PC-3 (cell line): ENCODE data around the gene PATL1. TPM values are rescaled to one million over a fixed set of nuclear protein-coding genes. Genes with fewer than 3 reads are reported as not detected.
"Not testable (repeated sequence)": the region's sequence is repeated elsewhere in the genome, so short reads cannot be mapped to it uniquely, and the experiment has no call there.

Source experiments
- ATAC-seq: fragments of 200-7000 bp; cut with Tn5 transposase; 2 replicates; pipeline ENCODE4 v1.9.1; 2020; ENCODE audit warnings: mild to moderate bottlenecking, moderate library complexity
- BruUV-seq: library from RNA; stranded (reverse); fragments of 400-500 nt; replicated peaks from 2 replicates; lab custom pipeline; 2021; lab: Mats Ljungman, UMichigan
- CTCF ChIA-PET: fragments of 300-600 bp; sonication (Branson Sonifier 250); formaldehyde crosslinking; loops from one replicate; lab custom pipeline; 2022; ENCODE audit warnings: antibody characterized with exemption; lab: Charles Lee
- POLR2A ChIA-PET: fragments of 300-600 bp; sonication (Branson Sonifier 250); formaldehyde crosslinking; loops from one replicate; lab custom pipeline; 2022; ENCODE audit warnings: antibody characterized with exemption; ENCODE audit not compliant: unreplicated experiment; lab: Charles Lee
- DNase-seq: peaks from one replicate; pipeline ENCODE4 v3.0.0-alpha.2; 2015
- H2AFZ ChIP-seq: fragments of 300-600 bp; sonication (generic); 2 replicates; pipeline ENCODE4 v1.6.0; 2016; ENCODE audit warnings: antibody characterized with exemption, low read length
- H3F3A ChIP-seq: fragments of 300-600 bp; sonication (generic); one replicate; pipeline ENCODE4 v1.6.0; 2017; ENCODE audit warnings: antibody characterized with exemption, low read length, control low read depth, mild to moderate bottlenecking; ENCODE audit not compliant: unreplicated experiment
- H3K27ac ChIP-seq: fragments of 300-600 bp; sonication (generic); 2 replicates; pipeline ENCODE4 v1.5.1; 2016; ENCODE audit warnings: mild to moderate bottlenecking, low read length
- H3K27me3 ChIP-seq: fragments of 300-600 bp; sonication (generic); 2 replicates; pipeline ENCODE4 v1.6.1; 2016; ENCODE audit warnings: low read length, mixed read lengths
- H3K36me3 ChIP-seq: fragments of 300-600 bp; sonication (generic); 2 replicates; pipeline ENCODE4 v1.6.1; 2016; ENCODE audit warnings: low read depth, mixed run types, low read length, mixed read lengths
- H3K4me1 ChIP-seq: fragments of 300-600 bp; sonication (generic); 2 replicates; pipeline ENCODE4 v1.5.1; 2016; ENCODE audit warnings: low read length; ENCODE audit not compliant: insufficient read depth
- H3K4me2 ChIP-seq: fragments of 300-600 bp; sonication (generic); 2 replicates; pipeline ENCODE4 v1.6.0; 2016; ENCODE audit warnings: low read length
- H3K4me3 ChIP-seq: fragments of 300-600 bp; sonication (generic); 2 replicates; pipeline ENCODE4 v1.5.1; 2016; ENCODE audit warnings: mild to moderate bottlenecking, low read length, mixed read lengths
- H3K79me2 ChIP-seq: fragments of 300-600 bp; sonication (generic); 2 replicates; pipeline ENCODE4 v1.6.1; 2017; ENCODE audit warnings: low read length, mixed read lengths
- H3K9ac ChIP-seq: fragments of 300-600 bp; sonication (generic); 2 replicates; pipeline ENCODE4 v1.6.0; 2016; ENCODE audit warnings: mild to moderate bottlenecking, low read length
- H3K9me2 ChIP-seq: fragments of 300-600 bp; sonication (generic); replicated peaks from 2 replicates; pipeline ENCODE4 v1.6.1; 2016; ENCODE audit warnings: mixed run types, low read length, mixed read lengths
- H3K9me3 ChIP-seq: fragments of 300-600 bp; sonication (generic); 2 replicates; pipeline ENCODE4 v1.6.1; 2016; ENCODE audit warnings: low read length, mixed read lengths
- H4K20me1 ChIP-seq: fragments of 300-600 bp; sonication (generic); 2 replicates; pipeline ENCODE4 v1.6.1; 2016; ENCODE audit warnings: low read length, mixed read lengths
- EZH2 ChIP-seq: fragments of 300-600 bp; sonication (generic); IDR thresholded peaks from one replicate; pipeline ENCODE4 v1.6.1; 2017; ENCODE audit warnings: antibody characterized with exemption, mild to moderate bottlenecking, low read length; ENCODE audit not compliant: unreplicated experiment
- EZH2phosphoT487 ChIP-seq: fragments of 300-600 bp; sonication (generic); IDR thresholded peaks from 2 replicates; pipeline ENCODE4 v1.6.1; 2018; ENCODE audit warnings: mild to moderate bottlenecking, antibody characterized with exemption, low read length, borderline replicate concordance
- intact Hi-C: fragments of 100-400 bp; cut with micrococcal nuclease; formaldehyde crosslinking; loops from 2 replicates; pipeline ENCODE4 v1.9.0; 2023
- total RNA-seq: library from RNA; depleted of rRNA; stranded (reverse); fragments of >200 nt; gene quantifications from 2 replicates; pipeline ENCODE4 v1.2.3, GENCODE V29; 2014
- TF ChIP-seq, protein P1 (sequence below): fragments of 300-600 bp; sonication (generic); conservative IDR thresholded peaks from 2 replicates; pipeline ENCODE4 v1.5.1; 2017; ENCODE audit warnings: antibody characterized with exemption, low read depth, mild to moderate bottlenecking, low read length

The PATL1 gene
- total RNA-seq, 1 experiment from 2014 or later, result 18.1 TPM

DNA sequence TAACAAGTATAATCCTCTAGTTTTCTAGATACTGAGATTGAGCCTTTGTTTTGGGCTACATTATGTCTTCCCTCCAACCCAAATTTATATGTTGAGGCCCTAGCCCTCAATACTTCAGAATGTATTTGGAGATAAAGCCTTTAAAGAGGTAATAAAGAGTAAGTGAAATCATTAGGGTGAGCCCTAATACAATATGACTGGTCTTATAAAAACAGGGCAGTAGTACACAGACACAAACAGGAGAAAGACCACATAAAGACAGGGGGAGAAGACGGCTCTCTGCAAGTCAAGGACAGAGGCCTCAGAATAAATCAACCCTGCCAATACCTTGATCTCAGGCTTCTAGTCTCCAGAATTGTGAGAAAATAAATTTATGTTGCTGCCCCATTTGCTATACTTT lies 38.5 kb upstream of the PATL1 start:
- H3K9ac ChIP-seq, result no peak overlapping the region
- POLR2A ChIA-PET, result no interaction called here

DNA sequence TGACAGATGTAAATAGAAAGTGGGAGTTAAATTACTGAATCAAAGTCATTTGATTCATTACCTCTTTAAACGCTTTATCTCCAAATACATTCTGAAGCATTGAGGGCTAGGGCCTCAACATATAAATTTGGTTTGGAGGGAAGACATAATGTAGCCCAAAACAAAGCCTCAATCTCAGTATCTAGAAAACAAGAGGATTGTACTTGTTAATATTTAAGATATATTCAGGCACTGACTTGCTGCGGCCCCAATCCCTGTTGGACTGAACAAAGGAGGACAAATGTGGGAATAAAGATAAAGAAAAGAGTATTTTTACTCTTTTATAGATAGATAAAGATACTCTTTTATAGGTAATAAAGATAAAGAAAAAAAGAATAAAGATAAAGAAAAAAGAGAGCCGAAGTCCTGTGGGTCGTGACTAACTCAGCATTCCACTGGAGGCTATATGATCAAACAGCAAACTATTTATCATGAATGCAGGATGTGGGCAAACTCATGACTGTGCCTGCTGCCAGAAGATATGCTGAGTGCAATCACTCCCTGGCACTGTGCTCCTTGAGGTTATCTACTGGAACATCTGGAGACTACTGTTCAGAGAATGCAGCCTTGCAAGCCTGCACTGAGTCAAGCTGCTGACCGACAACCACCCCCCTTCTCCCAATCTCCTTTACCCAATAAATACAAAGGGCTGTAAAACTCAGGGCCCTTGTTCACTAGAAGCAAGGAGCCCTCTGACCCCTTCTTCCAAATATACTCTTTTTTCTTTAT lies 37.9 kb upstream of the PATL1 start:
- no peaks in the 10 kb centered on the region for H3K9me3 ChIP-seq
- peaks cover 3% of the 10 kb centered on the region for H3F3A ChIP-seq
- H3K4me2 ChIP-seq, result 0 out of 2 replicates have a peak overlapping the region, but pooled peaks have one; percentile 32
- TF ChIP-seq, protein P1, sequence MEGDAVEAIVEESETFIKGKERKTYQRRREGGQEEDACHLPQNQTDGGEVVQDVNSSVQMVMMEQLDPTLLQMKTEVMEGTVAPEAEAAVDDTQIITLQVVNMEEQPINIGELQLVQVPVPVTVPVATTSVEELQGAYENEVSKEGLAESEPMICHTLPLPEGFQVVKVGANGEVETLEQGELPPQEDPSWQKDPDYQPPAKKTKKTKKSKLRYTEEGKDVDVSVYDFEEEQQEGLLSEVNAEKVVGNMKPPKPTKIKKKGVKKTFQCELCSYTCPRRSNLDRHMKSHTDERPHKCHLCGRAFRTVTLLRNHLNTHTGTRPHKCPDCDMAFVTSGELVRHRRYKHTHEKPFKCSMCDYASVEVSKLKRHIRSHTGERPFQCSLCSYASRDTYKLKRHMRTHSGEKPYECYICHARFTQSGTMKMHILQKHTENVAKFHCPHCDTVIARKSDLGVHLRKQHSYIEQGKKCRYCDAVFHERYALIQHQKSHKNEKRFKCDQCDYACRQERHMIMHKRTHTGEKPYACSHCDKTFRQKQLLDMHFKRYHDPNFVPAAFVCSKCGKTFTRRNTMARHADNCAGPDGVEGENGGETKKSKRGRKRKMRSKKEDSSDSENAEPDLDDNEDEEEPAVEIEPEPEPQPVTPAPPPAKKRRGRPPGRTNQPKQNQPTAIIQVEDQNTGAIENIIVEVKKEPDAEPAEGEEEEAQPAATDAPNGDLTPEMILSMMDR, result no peak
- TF ChIP-seq EZH2 (no peak), EZH2phosphoT487 (no peak)
- H3K4me1 ChIP-seq, result peaks cover 12% of the 10 kb centered on the region
- no peak overlapping the region for H3K9ac ChIP-seq
- H2AFZ ChIP-seq, result no peak overlapping the region
- H3K79me2 ChIP-seq, result no peaks in the 10 kb centered on the region
- H3K27me3 ChIP-seq, result peaks cover 4% of the 10 kb centered on the region; the same call in 1 of the 2 replicates
- ChIA-PET CTCF (no interaction called here), POLR2A (no interaction called here)
- H3K4me3 ChIP-seq, result no peak overlapping the region
- no peak overlapping the region for H3K27ac ChIP-seq
- H3K9me2 ChIP-seq, result no peaks in the 10 kb centered on the region
- intact Hi-C loops, result no loop called here
- peak; percentile 90 for DNase-seq
- BruUV-seq, result no TSS peak
- peak; percentile 92 for ATAC-seq
- H4K20me1 ChIP-seq, result no peaks in the 10 kb centered on the region
- H3K36me3 ChIP-seq, result no peaks in the 10 kb centered on the region

More for the DNA sequence above, 38.5 kb upstream of the PATL1 start:
- peaks cover 3% of the 10 kb centered on the region for H3F3A ChIP-seq
- H4K20me1 ChIP-seq, result no peaks in the 10 kb centered on the region
- intact Hi-C loops, result no loop called here
- H3K4me1 ChIP-seq, result peaks cover 12% of the 10 kb centered on the region
- H3K79me2 ChIP-seq, result no peaks in the 10 kb centered on the region
- no peak overlapping the region for H3K4me2 ChIP-seq
- CTCF ChIA-PET, result no interaction called here
- no peak overlapping the region for H2AFZ ChIP-seq
- H3K9me3 ChIP-seq, result no peaks in the 10 kb centered on the region
- H3K4me3 ChIP-seq, result no peak overlapping the region
- BruUV-seq, result no TSS peak
- no peaks in the 10 kb centered on the region for H3K36me3 ChIP-seq
- no peak for ATAC-seq
- H3K27me3 ChIP-seq, result peaks cover 4% of the 10 kb centered on the region; the same call in 1 of the 2 replicates
- TF ChIP-seq EZH2phosphoT487, result no peak
- TF ChIP-seq, protein P1, result no peak
- TF ChIP-seq EZH2, result no peak
- no peak overlapping the region for H3K27ac ChIP-seq
- no peak for DNase-seq
- no peaks in the 10 kb centered on the region for H3K9me2 ChIP-seq

DNA sequence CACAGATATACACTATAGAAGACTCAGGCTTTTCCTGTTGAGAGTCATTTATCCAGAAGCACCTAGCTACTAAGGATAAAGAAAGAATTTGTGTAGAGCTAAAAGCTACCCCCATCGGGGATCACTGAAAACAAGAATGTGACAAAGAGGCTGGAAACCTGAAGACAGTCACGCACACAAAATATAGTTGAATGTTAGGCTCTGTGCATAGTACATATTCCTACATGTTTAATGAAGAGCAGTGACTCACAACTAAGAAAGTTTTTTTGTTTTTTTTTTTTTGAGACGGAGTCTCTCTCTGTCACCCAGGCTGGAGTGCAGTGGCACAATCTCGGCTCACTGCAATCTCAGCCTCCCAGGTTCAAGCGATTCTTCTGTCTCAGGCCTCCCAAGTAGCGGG lies 36.5 kb upstream of the PATL1 start:
- Histone ChIP-seq H3K36me3 (no peaks in the 10 kb centered on the region), H2AFZ (no peak overlapping the region), H3K27me3 (peaks cover 4% of the 10 kb centered on the region; the same call in 1 of the 2 replicates), H3K9me3 (no peaks in the 10 kb centered on the region), H3K79me2 (no peaks in the 10 kb centered on the region), H3K4me3 (no peak overlapping the region), H3K9me2 (no peaks in the 10 kb centered on the region), H3F3A (peaks cover 3% of the 10 kb centered on the region), H4K20me1 (no peaks in the 10 kb centered on the region), H3K27ac (no peak overlapping the region), H3K9ac (no peak overlapping the region), H3K4me1 (peaks cover 12% of the 10 kb centered on the region), H3K4me2 (no peak overlapping the region)
- CTCF ChIA-PET, result no interaction called here
- ATAC-seq (no peak), DNase-seq (no peak)
- TF ChIP-seq EZH2 (no peak), EZH2phosphoT487 (no peak)
- TF ChIP-seq, protein P1, result no peak
- intact Hi-C loops, result no loop called here
- POLR2A ChIA-PET, result no interaction called here
- no TSS peak for BruUV-seq

DNA sequence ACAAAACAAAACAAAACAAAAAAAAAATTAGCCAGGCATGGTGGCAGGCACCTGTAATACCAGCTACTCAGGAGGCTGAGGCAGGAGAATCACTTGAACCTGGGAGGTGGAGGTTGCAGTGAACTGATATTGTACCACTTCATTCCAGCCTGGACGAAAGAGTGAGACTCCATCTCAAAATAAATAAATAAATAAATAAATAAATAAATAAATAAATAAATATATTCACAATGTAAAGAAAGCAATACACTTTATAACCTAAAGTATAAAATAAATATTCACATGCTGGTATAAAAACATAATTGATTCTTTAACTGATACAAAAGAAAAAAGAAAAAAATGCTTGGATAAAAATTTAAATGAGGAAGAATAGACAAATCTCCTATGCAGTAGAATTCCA lies 34.7 kb upstream of the PATL1 start:
- H4K20me1 ChIP-seq, H3K9ac ChIP-seq, H3K27me3 ChIP-seq, intact Hi-C loops, H3K79me2 ChIP-seq, DNase-seq, POLR2A ChIA-PET, ATAC-seq, H3K27ac ChIP-seq, H3K9me3 ChIP-seq, H3K4me3 ChIP-seq, H3F3A ChIP-seq, BruUV-seq, H3K9me2 ChIP-seq, H2AFZ ChIP-seq, H3K36me3 ChIP-seq, H3K4me2 ChIP-seq: not testable (repeated sequence)
- CTCF ChIA-PET, result interaction anchor here (0.7 kb wide), 1 partner anchor 30 kb away, joined by 4 read pairs; no protein-coding TSS in a partner anchor
- H3K4me1 ChIP-seq, result peaks cover 12% of the 10 kb centered on the region
